ENCODE results near the gene PODXL. TPM values are rescaled to one million over a fixed set of nuclear protein-coding genes. Genes with fewer than 3 reads are reported as not detected.

PODXL gene
- polyA plus RNA-seq, 2 of the 4 experiments (the other 2 are of a cell fraction) = 13.2 to 35.3 TPM

DNA sequence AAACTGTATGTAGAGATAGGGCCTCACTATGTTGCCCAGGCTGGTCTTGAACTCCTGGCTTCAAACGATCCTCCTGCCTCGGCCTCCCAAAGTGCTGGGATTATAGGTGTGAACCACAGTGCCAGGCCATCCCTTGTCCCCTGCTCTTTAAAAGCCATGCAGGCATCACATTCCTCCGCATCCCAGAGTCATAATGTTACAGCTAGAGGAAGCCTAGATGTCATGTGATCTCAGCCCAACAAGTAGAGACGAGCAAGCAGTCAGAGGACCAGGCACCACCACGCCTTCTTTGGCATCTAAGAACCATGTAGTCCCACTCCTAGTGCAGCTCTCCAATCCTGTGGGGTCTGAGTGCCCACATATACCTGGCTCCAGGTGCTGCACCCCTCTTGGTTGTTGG is 13.1 kb downstream of the PODXL start (continued):
- TF ChIP-seq, protein P1, sequence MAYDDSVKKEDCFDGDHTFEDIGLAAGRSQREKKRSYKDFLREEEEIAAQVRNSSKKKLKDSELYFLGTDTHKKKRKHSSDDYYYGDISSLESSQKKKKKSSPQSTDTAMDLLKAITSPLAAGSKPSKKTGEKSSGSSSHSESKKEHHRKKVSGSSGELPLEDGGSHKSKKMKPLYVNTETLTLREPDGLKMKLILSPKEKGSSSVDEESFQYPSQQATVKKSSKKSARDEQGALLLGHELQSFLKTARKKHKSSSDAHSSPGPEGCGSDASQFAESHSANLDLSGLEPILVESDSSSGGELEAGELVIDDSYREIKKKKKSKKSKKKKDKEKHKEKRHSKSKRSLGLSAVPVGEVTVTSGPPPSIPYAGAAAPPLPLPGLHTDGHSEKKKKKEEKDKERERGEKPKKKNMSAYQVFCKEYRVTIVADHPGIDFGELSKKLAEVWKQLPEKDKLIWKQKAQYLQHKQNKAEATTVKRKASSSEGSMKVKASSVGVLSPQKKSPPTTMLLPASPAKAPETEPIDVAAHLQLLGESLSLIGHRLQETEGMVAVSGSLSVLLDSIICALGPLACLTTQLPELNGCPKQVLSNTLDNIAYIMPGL (CRISPR knock-in tag; IDR thresholded peaks at IDR 0.05; ENCODE audit: borderline replicate concordance) = no peak

DNA sequence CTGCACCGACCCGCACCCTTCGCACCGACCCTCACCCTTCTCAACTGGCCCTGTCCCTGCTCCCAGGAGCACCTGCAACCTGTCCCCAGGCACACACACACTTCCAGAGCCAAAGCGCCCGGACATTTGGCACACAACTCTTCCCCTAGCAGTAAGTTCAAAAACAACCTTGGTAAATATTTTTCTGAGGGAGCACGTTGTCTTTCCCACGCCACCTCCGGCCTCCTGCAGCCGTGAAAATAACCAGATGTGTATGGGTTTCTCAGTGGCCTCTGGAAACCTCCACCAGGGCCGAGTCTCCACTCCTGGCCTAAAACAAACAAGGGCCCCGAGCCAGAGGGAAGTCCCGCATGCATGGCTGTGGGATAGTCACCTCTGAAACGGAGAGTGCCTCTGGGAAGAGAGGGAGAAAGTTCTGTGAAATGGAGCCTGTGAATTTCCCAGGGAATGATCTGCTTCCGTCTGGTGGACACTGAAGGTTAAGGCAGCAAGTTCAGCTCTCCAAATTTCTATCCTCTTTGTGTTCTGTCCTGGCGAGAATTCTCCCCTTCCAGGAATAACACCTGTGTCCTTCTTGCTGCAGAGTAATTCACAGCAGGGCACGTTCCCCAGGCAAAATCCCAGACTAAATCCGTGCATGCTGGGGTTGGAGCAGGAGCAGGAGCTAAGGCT is 15.8 kb downstream of the PODXL start:
- TF ChIP-seq SMC3 (IDR thresholded peaks at IDR 0.05) (0 out of 3 replicates have a peak, but pooled peaks have one; percentile 10), CEBPB (IDR thresholded peaks at IDR 0.05) (no peak), RAD21 (conservative IDR thresholded peaks at IDR 0.05 in 1 of 2, IDR thresholded peaks at IDR 0.05 in 1 of 2) (peak in 1 of 2 experiments; percentile 26; a peak in 1 of 5 replicates), ZC3H11A (IDR thresholded peaks at IDR 0.05) (no peak), BHLHE40 (IDR thresholded peaks at IDR 0.05; ENCODE audit: low read depth, low read length) (no peak), CBX2 (IDR thresholded peaks at IDR 0.05; ENCODE audit: borderline replicate concordance, low read depth) (no peak)
- TF ChIP-seq, protein P2, sequence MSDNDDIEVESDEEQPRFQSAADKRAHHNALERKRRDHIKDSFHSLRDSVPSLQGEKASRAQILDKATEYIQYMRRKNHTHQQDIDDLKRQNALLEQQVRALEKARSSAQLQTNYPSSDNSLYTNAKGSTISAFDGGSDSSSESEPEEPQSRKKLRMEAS (IDR thresholded peaks at IDR 0.05) = 0 out of 2 replicates have a peak, but pooled peaks have one; percentile 23
- POLR2A ChIA-PET = no interaction called here
- peak overlapping the region; percentile 37 to 86 for H3K27ac ChIP-seq
- no peaks in the 10 kb centered on the region for H3K9me3 ChIP-seq
- FAIRE-seq (no peak), DNase-seq (ENCODE audit: low read depth in 1 of 2, low spot score in 1 of 2) (peak in 1 of 2 experiments; percentile 48), ATAC-seq (peak in 1 of 2 experiments; percentile 41; a peak in 3 of 6 replicates)
- H3K4me2 ChIP-seq = peak overlapping the region; percentile 8; the same call in 2 of the 3 replicates
- 54% methylated on average over 18 of the region's 18 CpGs for WGBS (ENCODE audit: missing lambda C conversion rate)
- CTCF ChIA-PET = interaction anchor here (0.6 to 1.2 kb wide), 2 partner anchors 18 to 31 kb away, joined by 3 read pairs; no protein-coding TSS in a partner anchor
- peaks cover 46% of the 10 kb centered on the region for H3K4me1 ChIP-seq
- no peak overlapping the region for H3K4me3 ChIP-seq

DNA sequence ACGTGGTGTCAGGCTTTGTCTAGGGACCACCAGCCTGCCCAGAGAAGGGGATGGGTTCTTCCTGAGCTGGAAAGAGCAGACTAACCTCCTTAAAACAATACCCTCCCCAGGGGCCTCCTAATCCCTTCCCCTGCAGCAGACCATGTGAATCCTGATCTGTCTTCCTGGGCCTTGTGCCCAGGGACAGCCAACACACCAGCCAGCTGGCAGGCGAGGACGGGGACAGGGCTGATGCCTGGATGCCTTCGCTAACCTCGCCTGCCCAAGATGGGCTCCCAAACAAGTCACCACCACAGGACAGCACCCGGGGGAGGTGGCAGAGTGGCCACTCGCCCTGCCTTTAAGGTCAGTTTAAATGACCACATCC is 17.6 kb downstream of the PODXL start:
- 89% methylated on average over 3 of the region's 7 CpGs for WGBS (ENCODE audit: missing lambda C conversion rate)
- Histone ChIP-seq H3K27ac (peak overlapping the region; percentile 65 to 86), H3K9me3 (no peaks in the 10 kb centered on the region), H3K4me1 (peaks cover 37% of the 10 kb centered on the region), H3K4me3 (no peak overlapping the region), H3K4me2 (peak overlapping the region; percentile 42)
- peak; percentile 8 to 19; a peak in 2 of 6 replicates for ATAC-seq
- no peak for FAIRE-seq
- TF ChIP-seq HDAC2 (IDR thresholded peaks at IDR 0.05) (no peak), MAZ (IDR thresholded peaks at IDR 0.05; ENCODE audit: borderline replicate concordance, low read depth, low read length) (no peak), SMC3 (IDR thresholded peaks at IDR 0.05) (no peak), BHLHE40 (IDR thresholded peaks at IDR 0.05; ENCODE audit: low read depth, low read length) (no peak), RAD21 (conservative IDR thresholded peaks at IDR 0.05 in 1 of 2, IDR thresholded peaks at IDR 0.05 in 1 of 2) (no peak), KDM1A (IDR thresholded peaks at IDR 0.05; ENCODE audit: low read depth) (no peak), POLR2A (IDR thresholded peaks at IDR 0.05; ENCODE audit: low read length) (no peak), EHF (CRISPR knock-in tag; IDR thresholded peaks at IDR 0.05) (no peak), RARB (CRISPR knock-in tag; IDR thresholded peaks at IDR 0.05) (no peak), RNF2 (IDR thresholded peaks at IDR 0.05; ENCODE audit: borderline replicate concordance, low read depth) (no peak), ZC3H11A (IDR thresholded peaks at IDR 0.05) (no peak), NR3C1 (IDR thresholded peaks at IDR 0.05) (no peak), ESRRA (IDR thresholded peaks at IDR 0.05; ENCODE audit: borderline replicate concordance, low read length) (no peak), ZNF302 (CRISPR knock-in tag; IDR thresholded peaks at IDR 0.05) (no peak), MYC (IDR thresholded peaks at IDR 0.05; ENCODE audit: borderline replicate concordance, low read length) (no peak), CBX2 (IDR thresholded peaks at IDR 0.05; ENCODE audit: borderline replicate concordance, low read depth) (no peak)
- TF ChIP-seq, protein P3, sequence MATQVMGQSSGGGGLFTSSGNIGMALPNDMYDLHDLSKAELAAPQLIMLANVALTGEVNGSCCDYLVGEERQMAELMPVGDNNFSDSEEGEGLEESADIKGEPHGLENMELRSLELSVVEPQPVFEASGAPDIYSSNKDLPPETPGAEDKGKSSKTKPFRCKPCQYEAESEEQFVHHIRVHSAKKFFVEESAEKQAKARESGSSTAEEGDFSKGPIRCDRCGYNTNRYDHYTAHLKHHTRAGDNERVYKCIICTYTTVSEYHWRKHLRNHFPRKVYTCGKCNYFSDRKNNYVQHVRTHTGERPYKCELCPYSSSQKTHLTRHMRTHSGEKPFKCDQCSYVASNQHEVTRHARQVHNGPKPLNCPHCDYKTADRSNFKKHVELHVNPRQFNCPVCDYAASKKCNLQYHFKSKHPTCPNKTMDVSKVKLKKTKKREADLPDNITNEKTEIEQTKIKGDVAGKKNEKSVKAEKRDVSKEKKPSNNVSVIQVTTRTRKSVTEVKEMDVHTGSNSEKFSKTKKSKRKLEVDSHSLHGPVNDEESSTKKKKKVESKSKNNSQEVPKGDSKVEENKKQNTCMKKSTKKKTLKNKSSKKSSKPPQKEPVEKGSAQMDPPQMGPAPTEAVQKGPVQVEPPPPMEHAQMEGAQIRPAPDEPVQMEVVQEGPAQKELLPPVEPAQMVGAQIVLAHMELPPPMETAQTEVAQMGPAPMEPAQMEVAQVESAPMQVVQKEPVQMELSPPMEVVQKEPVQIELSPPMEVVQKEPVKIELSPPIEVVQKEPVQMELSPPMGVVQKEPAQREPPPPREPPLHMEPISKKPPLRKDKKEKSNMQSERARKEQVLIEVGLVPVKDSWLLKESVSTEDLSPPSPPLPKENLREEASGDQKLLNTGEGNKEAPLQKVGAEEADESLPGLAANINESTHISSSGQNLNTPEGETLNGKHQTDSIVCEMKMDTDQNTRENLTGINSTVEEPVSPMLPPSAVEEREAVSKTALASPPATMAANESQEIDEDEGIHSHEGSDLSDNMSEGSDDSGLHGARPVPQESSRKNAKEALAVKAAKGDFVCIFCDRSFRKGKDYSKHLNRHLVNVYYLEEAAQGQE (IDR thresholded peaks at IDR 0.05) = no peak
- ChIA-PET POLR2A (interaction anchor here (0.6 to 1.0 kb wide), 2 partner anchors 17 to 20 kb away, joined by 3 to 6 read pairs; no protein-coding TSS in a partner anchor), CTCF (interaction anchor here (0.8 to 5.6 kb wide), 6 partner anchors 10 to 150 kb away, joined by 3 to 30 read pairs (median 12); no protein-coding TSS in a partner anchor)
- DNase-seq (ENCODE audit: low read depth in 1 of 2, low spot score in 1 of 2) = no peak

All from A549 (cell line).